ENCODE results near the gene DLGAP4. TPM values are rescaled to one million over a fixed set of nuclear protein-coding genes. Genes with fewer than 3 reads are reported as not detected.

Gene DLGAP4
- total RNA-seq, 1 experiment from 2014 or later, result 40.3 TPM

- no peaks in the 10 kb centered on the region for H3K27me3 ChIP-seq (ENCODE audit: insufficient read depth, low read length)
- intact Hi-C loops (cut with micrococcal nuclease), result loop anchor here (5.0 kb wide), 1 partner anchor 443 kb away; no protein-coding TSS in a partner anchor
- H3K36me3 ChIP-seq (ENCODE audit: control insufficient read depth in 1 of 2, insufficient read depth in 2 of 2, low read length in 2 of 2), result no peaks in the 10 kb centered on the region
- H3K9me2 ChIP-seq (ENCODE audit: insufficient read depth), result no peaks in the 10 kb centered on the region
- H3K4me2 ChIP-seq (ENCODE audit: low read length), result no peak overlapping the region
- no peak overlapping the region for H3K9ac ChIP-seq (ENCODE audit: low read length)
- H3K79me2 ChIP-seq (ENCODE audit: insufficient read depth, low read length), result no peaks in the 10 kb centered on the region
- H3K9me3 ChIP-seq (ENCODE audit: control insufficient read depth in 1 of 2, insufficient read depth in 1 of 2, low read depth in 1 of 2, low read length in 2 of 2), result no peaks in the 10 kb centered on the region
- DNase-seq (ENCODE audit: low read depth, low spot score), result no peak
- no peaks in the 10 kb centered on the region for H4K20me1 ChIP-seq (ENCODE audit: insufficient read depth)
- no peak overlapping the region for H2AFZ ChIP-seq (ENCODE audit: low read depth, low read length, poor library complexity, severe bottlenecking)
- H3K27ac ChIP-seq (ENCODE audit: low read depth, low read length), result no peak overlapping the region
- POLR2A ChIA-PET, result no interaction called here
- peaks cover 3 to 16% of the 10 kb centered on the region in 2 experiments; a peak in 1 of 4 replicates for H3K4me1 ChIP-seq (ENCODE audit: control insufficient read depth in 1 of 2, insufficient read depth in 2 of 2, low read length in 2 of 2)
- CTCF ChIA-PET, result no interaction called here
- RAD21 ChIA-PET (ENCODE audit: low non-redundant PET in 1 of 2, low total read pairs in 2 of 2, uncharacterized antibody in 2 of 2, unreplicated experiment in 2 of 2), result no interaction called here
- no peak overlapping the region for H3K4me3 ChIP-seq (replicated peaks in 1 of 2; ENCODE audit: low read depth in 1 of 2, low read length in 2 of 2)
- no TSS peak for BruUV-seq (replicated peaks)
- TF ChIP-seq POLR2AphosphoS5 (IDR thresholded peaks at IDR 0.05; ENCODE audit: low read depth, low read length) (no peak), SP1 (IDR thresholded peaks at IDR 0.05; ENCODE audit: low read depth) (no peak)
- no peak for ATAC-seq
These were observed 129.0 kb downstream of the DLGAP4 start for GRCh38 chr20:36435124-36435523.

GRCh38 chr20:36435592-36436541, 129.7 kb downstream of the DLGAP4 start:
- DNase-seq (ENCODE audit: low read depth, low spot score) (peak; percentile 90), ATAC-seq (peak; percentile 96)
- H3K9me2 ChIP-seq (ENCODE audit: insufficient read depth), result no peaks in the 10 kb centered on the region
- no peaks in the 10 kb centered on the region for H3K79me2 ChIP-seq (ENCODE audit: insufficient read depth, low read length)
- H2AFZ ChIP-seq (ENCODE audit: low read depth, low read length, poor library complexity, severe bottlenecking), result no peak overlapping the region
- peaks cover 3 to 16% of the 10 kb centered on the region in 2 experiments; a peak in 1 of 4 replicates for H3K4me1 ChIP-seq (ENCODE audit: control insufficient read depth in 1 of 2, insufficient read depth in 2 of 2, low read length in 2 of 2)
- H3K27me3 ChIP-seq (ENCODE audit: insufficient read depth, low read length), result no peaks in the 10 kb centered on the region
- H3K9me3 ChIP-seq (ENCODE audit: control insufficient read depth in 1 of 2, insufficient read depth in 1 of 2, low read depth in 1 of 2, low read length in 2 of 2), result no peaks in the 10 kb centered on the region
- H3K36me3 ChIP-seq (ENCODE audit: control insufficient read depth in 1 of 2, insufficient read depth in 2 of 2, low read length in 2 of 2), result no peaks in the 10 kb centered on the region
- H3K4me3 ChIP-seq (replicated peaks in 1 of 2; ENCODE audit: low read depth in 1 of 2, low read length in 2 of 2), result peak overlapping the region; percentile 9 to 34; a peak in 3 of 4 replicates
- ChIA-PET RAD21 (ENCODE audit: low non-redundant PET in 1 of 2, low total read pairs in 2 of 2, uncharacterized antibody in 2 of 2, unreplicated experiment in 2 of 2) (interaction anchor here in 1 of 2 experiments (1.3 kb wide), 1 partner anchor 233 kb away, joined by 4 read pairs; no protein-coding TSS in a partner anchor), CTCF (interaction anchor here (0.6 to 1.6 kb wide), 5 partner anchors 36 to 280 kb away, joined by 3 to 7 read pairs (median 5); no protein-coding TSS in a partner anchor), POLR2A (no interaction called here)
- TF ChIP-seq SP1 (IDR thresholded peaks at IDR 0.05; ENCODE audit: low read depth) (no peak), SRF (IDR thresholded peaks at IDR 0.05; ENCODE audit: low read depth) (no peak), EGR1 (IDR thresholded peaks at IDR 0.05; ENCODE audit: low read depth) (peak; percentile 61; the same call in 1 of the 2 replicates)
- no peak overlapping the region for H3K9ac ChIP-seq (ENCODE audit: low read length)
- BruUV-seq (replicated peaks), result no TSS peak
- no peaks in the 10 kb centered on the region for H4K20me1 ChIP-seq (ENCODE audit: insufficient read depth)
- H3K27ac ChIP-seq (ENCODE audit: low read depth, low read length), result no peak overlapping the region; the same call in 1 of the 2 replicates
- H3K4me2 ChIP-seq (ENCODE audit: low read length), result peak overlapping the region; percentile 59
- intact Hi-C loops (cut with micrococcal nuclease), result loop anchor here (5.0 kb wide), 1 partner anchor 444 kb away; no protein-coding TSS in a partner anchor
